KOPT-K1 (cell line): ENCODE data around the gene FRMD5.

Experiments
- H3K27ac ChIP-seq: fragments of 200-600 bp; sonication (generic); 2 replicates; pipeline ENCODE4 v1.5.1; 2016; ENCODE audit warnings: antibody characterized with exemption, mild to moderate bottlenecking, low read depth, low read length; ENCODE audit not compliant: poor library complexity, severe bottlenecking
- H3K36me3 ChIP-seq: fragments of 200-600 bp; sonication (generic); 2 replicates; pipeline ENCODE4 v1.5.1; 2017; ENCODE audit warnings: antibody characterized with exemption, mild to moderate bottlenecking, low read length, moderate library complexity; ENCODE audit not compliant: insufficient read depth
- H3K9me3 ChIP-seq: fragments of 200-600 bp; sonication (generic); 2 replicates; pipeline ENCODE4 v1.5.1; 2017; ENCODE audit warnings: antibody characterized with exemption, low read length, mild to moderate bottlenecking; ENCODE audit not compliant: insufficient read depth, poor library complexity, severe bottlenecking

The FRMD5 gene

GRCh38 chr15:43932907-43933306, 262.2 kb downstream of the FRMD5 start:
- H3K36me3 ChIP-seq = no peaks in the 10 kb centered on the region
- H3K9me3 ChIP-seq = no peaks in the 10 kb centered on the region
- H3K27ac ChIP-seq = no peak overlapping the region

GRCh38 chr15:43931790-43932435, 263.2 kb downstream of the FRMD5 start:
- H3K9me3 ChIP-seq = no peaks in the 10 kb centered on the region
- no peak overlapping the region for H3K27ac ChIP-seq
- no peaks in the 10 kb centered on the region for H3K36me3 ChIP-seq

DNA sequence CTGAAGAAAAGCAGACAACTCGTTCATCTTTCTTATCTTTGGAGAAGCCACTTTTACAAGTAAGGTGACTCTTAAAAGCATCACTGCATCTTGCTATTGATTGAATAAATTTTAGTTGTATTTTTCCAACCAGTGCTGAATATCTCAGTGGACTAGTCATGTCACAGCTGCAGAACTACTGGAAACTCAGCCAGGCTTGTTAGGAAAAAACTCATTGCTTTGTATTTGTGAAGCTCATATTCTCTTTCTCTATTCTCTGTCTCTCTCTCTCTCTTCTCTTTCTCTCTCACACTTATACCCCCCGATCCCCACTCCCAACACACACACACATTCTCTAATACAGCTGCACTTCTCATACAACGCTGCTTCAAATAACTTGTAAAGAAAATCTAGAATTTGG, 264.0 kb downstream of the FRMD5 start:
- H3K27ac ChIP-seq = no peak overlapping the region
- H3K9me3 ChIP-seq = no peaks in the 10 kb centered on the region
- H3K36me3 ChIP-seq = no peaks in the 10 kb centered on the region

- Histone ChIP-seq H3K9me3 (no peaks in the 10 kb centered on the region), H3K36me3 (no peaks in the 10 kb centered on the region), H3K27ac (no peak overlapping the region)
Measured at GRCh38 chr15:43930556-43930955, 264.5 kb downstream of the FRMD5 start.

DNA sequence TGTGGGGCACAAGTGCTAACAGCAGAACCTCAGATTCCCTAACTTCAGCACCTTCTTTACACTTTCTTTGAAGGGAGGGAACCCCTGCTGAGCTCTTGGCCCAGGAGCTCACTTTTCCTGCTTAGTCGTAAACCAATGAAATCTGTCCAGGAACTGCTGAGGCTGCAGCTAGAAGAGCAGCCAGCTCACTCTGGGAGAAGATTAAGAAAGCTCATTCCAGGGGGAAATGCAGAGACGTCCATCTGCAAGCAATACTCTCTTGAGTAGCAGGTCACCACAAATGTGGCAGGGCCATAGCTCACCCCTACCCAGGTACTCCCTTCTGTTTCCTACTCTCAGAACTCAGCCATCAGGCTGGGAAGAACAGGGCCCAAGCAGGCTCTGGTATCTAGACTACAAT, 265.0 kb downstream of the FRMD5 start:
- Histone ChIP-seq H3K27ac (no peak overlapping the region), H3K9me3 (no peaks in the 10 kb centered on the region), H3K36me3 (no peaks in the 10 kb centered on the region)

DNA sequence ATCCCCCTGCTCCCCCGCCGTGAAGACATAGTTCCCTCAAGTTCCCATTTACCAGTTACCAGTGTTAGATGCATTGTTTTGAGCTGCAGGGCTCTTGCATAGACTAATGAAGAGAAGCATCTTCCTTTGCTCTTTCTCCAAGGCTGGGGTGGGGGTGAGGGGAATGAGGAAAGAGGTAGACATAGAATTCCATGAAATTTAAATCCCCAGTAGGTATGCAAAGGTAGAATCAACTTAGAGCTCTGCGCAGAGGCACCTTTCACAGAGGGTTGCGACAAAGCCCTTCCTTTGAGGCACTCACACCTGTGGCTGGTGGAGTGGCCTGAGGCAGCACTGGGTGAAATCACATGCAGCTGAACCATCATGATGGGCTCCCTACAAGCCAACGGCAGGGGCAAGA, 266.9 kb downstream of the FRMD5 start:
- H3K9me3 ChIP-seq = no peaks in the 10 kb centered on the region
- no peaks in the 10 kb centered on the region for H3K36me3 ChIP-seq
- no peak overlapping the region for H3K27ac ChIP-seq

- Histone ChIP-seq H3K27ac (no peak overlapping the region), H3K36me3 (no peaks in the 10 kb centered on the region), H3K9me3 (no peaks in the 10 kb centered on the region)
Measured at GRCh38 chr15:43927203-43927602, 267.9 kb downstream of the FRMD5 start.

- Histone ChIP-seq H3K36me3 (no peaks in the 10 kb centered on the region), H3K27ac (no peak overlapping the region), H3K9me3 (no peaks in the 10 kb centered on the region)
Measured at GRCh38 chr15:43923553-43923952, 271.5 kb downstream of the FRMD5 start.

DNA sequence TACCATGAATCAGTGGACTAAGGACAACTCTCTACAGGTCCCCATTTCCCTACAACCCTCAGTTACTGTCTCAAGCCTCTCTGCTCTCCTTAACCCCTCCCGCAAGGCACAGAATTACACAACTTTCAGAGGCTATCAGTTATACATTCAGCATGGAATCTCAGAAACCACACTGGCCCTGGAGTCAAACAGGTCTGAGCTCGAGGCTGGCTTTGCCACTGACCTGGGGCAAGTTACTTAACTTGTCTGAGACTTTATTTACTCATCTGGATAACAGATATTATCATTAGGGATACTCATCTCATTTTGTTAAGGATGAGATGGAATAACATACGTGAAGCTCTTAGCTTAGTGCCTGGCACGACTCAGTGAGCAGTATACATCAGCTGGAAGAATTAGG, 273.1 kb downstream of the FRMD5 start:
- Histone ChIP-seq H3K9me3 (no peaks in the 10 kb centered on the region), H3K27ac (no peak overlapping the region), H3K36me3 (no peaks in the 10 kb centered on the region)

DNA sequence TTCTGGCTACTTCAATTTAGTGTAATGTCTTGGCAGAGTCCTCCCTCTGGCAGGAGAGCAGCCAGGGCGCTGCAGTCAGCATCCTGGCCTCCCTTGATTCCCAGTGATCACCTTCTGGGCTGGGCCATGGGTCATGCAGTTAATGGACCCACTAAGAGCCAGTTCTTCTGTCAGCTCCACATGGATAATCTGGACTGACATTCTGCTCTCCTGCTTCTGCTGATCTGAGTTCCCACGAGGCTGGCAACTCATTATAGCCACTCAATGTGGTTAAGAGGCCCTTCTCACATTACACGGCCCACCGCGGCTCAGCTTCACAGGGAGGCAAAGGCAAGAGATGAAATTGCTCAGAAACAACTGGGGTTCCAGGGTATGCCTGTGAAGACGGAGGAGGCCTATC, 274.3 kb downstream of the FRMD5 start:
- Histone ChIP-seq H3K36me3 (no peaks in the 10 kb centered on the region), H3K9me3 (no peaks in the 10 kb centered on the region), H3K27ac (no peak overlapping the region)

GRCh38 chr15:43920254-43920600, 274.8 kb downstream of the FRMD5 start:
- H3K36me3 ChIP-seq = no peaks in the 10 kb centered on the region
- no peak overlapping the region for H3K27ac ChIP-seq

DNA sequence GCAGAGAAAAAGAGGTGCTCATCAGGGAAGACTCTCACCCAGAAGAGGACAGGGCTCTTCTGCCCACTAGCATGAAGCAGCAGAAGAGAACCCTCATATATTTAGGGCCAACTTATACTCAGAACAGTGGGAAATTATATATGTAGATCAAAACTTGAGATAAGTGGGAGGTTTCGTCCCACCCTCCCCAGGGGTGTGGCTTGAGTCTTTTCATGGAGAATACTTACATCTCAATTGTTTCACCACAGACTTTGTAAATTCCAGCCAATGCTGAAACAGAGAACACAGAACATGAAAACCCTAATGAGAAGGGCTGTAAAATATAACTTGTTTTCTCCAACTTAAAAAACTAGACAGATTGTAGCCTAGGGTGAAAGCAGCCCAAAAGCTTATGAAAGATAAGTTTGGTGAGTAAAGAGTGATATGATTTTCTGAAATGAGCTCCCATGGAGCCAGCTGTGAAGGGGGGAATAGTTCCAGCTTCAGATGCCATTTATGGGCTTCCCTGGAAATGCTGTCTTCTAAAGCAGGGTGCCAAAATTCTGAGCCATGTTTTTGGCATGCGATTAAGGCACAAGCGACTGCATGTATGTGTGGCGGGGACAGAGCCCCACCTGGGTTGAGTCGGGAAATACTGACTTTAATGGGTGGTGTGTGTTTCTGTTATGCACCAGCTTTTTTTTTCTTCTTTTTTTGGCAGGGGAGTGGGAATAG, 275.4 kb downstream of the FRMD5 start:
- H3K27ac ChIP-seq = no peak overlapping the region
- no peaks in the 10 kb centered on the region for H3K9me3 ChIP-seq
- no peaks in the 10 kb centered on the region for H3K36me3 ChIP-seq

More at GRCh38 chr15:43920254-43920600, 274.8 kb downstream of the FRMD5 start:
- H3K9me3 ChIP-seq = no peaks in the 10 kb centered on the region

- H3K36me3 ChIP-seq = no peaks in the 10 kb centered on the region
Measured at GRCh38 chr15:43918717-43919116, 276.4 kb downstream of the FRMD5 start.

GRCh38 chr15:43916326-43916660, 278.8 kb downstream of the FRMD5 start:
- no peaks in the 10 kb centered on the region for H3K9me3 ChIP-seq
- H3K36me3 ChIP-seq = no peaks in the 10 kb centered on the region

More at GRCh38 chr15:43918717-43919116, 276.4 kb downstream of the FRMD5 start:
- Histone ChIP-seq H3K27ac (no peak overlapping the region), H3K9me3 (no peaks in the 10 kb centered on the region)

DNA sequence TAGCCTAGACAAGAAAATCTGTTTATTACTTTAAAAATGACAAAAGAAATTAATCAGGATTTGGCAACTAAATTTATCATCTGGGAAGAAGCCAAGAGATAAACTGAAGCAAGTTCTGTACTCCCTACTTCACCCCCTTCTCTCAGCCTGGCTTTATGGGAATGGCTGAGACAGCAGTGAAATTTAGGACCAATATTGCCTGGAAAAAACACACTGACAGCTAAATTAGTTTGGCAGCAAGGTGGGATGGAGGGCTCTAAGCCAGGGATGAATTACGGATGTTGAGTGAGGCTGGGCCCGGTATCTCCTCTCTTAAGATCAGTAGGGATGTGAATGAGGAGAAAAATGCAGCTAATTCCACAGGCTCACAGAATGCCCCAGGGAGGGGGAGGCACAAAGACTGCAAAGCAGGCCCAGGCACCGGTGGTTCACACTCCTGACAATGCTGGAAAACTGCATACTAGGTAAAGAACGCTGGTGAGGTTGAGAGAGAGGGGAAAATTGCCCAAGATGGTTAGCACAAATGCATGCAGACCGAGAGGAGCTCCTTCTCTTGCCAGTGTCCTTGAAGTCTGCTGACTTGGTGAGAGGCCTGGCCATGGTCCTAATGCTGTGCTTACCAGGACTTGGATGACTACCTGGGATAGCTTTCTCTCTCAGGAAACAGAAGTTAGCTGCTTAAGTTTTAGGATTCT, 279.3 kb downstream of the FRMD5 start:
- no peak overlapping the region for H3K27ac ChIP-seq
- H3K9me3 ChIP-seq = no peaks in the 10 kb centered on the region
- H3K36me3 ChIP-seq = no peaks in the 10 kb centered on the region

More at GRCh38 chr15:43916326-43916660, 278.8 kb downstream of the FRMD5 start:
- H3K27ac ChIP-seq = no peak overlapping the region

GRCh38 chr15:43913941-43914340, 281.1 kb downstream of the FRMD5 start:
- no peaks in the 10 kb centered on the region for H3K9me3 ChIP-seq
- no peak overlapping the region for H3K27ac ChIP-seq

More at GRCh38 chr15:43913941-43914340, 281.1 kb downstream of the FRMD5 start:
- no peaks in the 10 kb centered on the region for H3K36me3 ChIP-seq
